ENCODE results near the gene ADAMTS7. TPM values are rescaled to one million over a fixed set of nuclear protein-coding genes. Genes with fewer than 3 reads are reported as not detected.
"Not testable (repeated sequence)": the region's sequence is repeated elsewhere in the genome, so short reads cannot be mapped to it uniquely, and the experiment has no call there.

The ADAMTS7 gene
- total RNA-seq, 1 donor: 34.0 TPM

GRCh38 chr15:78768531-78769408 is 42.5 kb downstream of the ADAMTS7 start:
- Histone ChIP-seq H3K4me3 (ENCODE audit: insufficient read depth, low read length) (no peak overlapping the region), H3K36me3 (ENCODE audit: insufficient read depth, low read length) (no peaks in the 10 kb centered on the region), H3K4me2 (ENCODE audit: insufficient read depth, low read length) (no peak overlapping the region), H3K9me3 (ENCODE audit: low read depth, low read length) (no peaks in the 10 kb centered on the region), H3K27me3 (ENCODE audit: insufficient read depth, low read length) (no peaks in the 10 kb centered on the region), H3K4me1 (ENCODE audit: insufficient read depth, low read length) (no peaks in the 10 kb centered on the region), H2AFZ (ENCODE audit: low read length) (no peak overlapping the region), H3K79me2 (ENCODE audit: insufficient read depth, low read length) (no peaks in the 10 kb centered on the region), H4K20me1 (ENCODE audit: insufficient read depth, low read length) (no peaks in the 10 kb centered on the region), H3K27ac (ENCODE audit: low read depth, low read length) (no peak overlapping the region)
- TF ChIP-seq, protein P1, sequence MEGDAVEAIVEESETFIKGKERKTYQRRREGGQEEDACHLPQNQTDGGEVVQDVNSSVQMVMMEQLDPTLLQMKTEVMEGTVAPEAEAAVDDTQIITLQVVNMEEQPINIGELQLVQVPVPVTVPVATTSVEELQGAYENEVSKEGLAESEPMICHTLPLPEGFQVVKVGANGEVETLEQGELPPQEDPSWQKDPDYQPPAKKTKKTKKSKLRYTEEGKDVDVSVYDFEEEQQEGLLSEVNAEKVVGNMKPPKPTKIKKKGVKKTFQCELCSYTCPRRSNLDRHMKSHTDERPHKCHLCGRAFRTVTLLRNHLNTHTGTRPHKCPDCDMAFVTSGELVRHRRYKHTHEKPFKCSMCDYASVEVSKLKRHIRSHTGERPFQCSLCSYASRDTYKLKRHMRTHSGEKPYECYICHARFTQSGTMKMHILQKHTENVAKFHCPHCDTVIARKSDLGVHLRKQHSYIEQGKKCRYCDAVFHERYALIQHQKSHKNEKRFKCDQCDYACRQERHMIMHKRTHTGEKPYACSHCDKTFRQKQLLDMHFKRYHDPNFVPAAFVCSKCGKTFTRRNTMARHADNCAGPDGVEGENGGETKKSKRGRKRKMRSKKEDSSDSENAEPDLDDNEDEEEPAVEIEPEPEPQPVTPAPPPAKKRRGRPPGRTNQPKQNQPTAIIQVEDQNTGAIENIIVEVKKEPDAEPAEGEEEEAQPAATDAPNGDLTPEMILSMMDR (IDR thresholded peaks at IDR 0.05; ENCODE audit: extremely low read depth, low read depth, low read length): no peak
- peak; percentile 58 for DNase-seq (ENCODE audit: insufficient read length, low spot score, missing footprints)

DNA sequence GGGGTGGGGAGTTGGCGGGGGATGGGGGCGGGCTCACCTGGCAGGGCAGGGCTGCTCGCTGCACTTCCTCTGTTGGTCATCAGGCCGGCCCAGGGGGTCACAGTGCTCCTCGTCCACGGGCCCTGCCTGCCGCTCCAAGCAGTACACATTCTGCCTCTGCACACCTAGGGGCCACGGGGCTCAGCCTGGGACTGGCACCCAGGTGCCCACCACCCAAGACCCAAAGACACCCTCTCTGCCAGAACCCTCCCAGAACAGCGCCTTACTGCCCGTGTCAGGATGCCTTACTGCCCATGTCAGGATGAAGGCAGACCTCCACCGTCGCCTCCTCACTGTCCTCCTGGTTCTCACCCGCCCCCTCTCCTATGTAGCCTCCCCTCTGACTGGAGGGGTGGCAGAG is 43.2 kb downstream of the ADAMTS7 start:
- H3K4me2 ChIP-seq (ENCODE audit: insufficient read depth, low read length): no peak overlapping the region
- no peak for DNase-seq (ENCODE audit: insufficient read length, low spot score, missing footprints)
- no peak overlapping the region for H2AFZ ChIP-seq (ENCODE audit: low read length)
- no peak overlapping the region for H3K27ac ChIP-seq (ENCODE audit: low read depth, low read length)
- H3K79me2 ChIP-seq (ENCODE audit: insufficient read depth, low read length): no peaks in the 10 kb centered on the region
- TF ChIP-seq, protein P1 (IDR thresholded peaks at IDR 0.05; ENCODE audit: extremely low read depth, low read depth, low read length): no peak
- H3K9me3 ChIP-seq (ENCODE audit: low read depth, low read length): no peaks in the 10 kb centered on the region
- no peaks in the 10 kb centered on the region for H3K4me1 ChIP-seq (ENCODE audit: insufficient read depth, low read length)
- H3K4me3 ChIP-seq (ENCODE audit: insufficient read depth, low read length): no peak overlapping the region
- H3K27me3 ChIP-seq (ENCODE audit: insufficient read depth, low read length): no peaks in the 10 kb centered on the region
- H3K36me3 ChIP-seq (ENCODE audit: insufficient read depth, low read length): no peaks in the 10 kb centered on the region
- H4K20me1 ChIP-seq (ENCODE audit: insufficient read depth, low read length): no peaks in the 10 kb centered on the region

GRCh38 chr15:78767331-78767951 is 43.8 kb downstream of the ADAMTS7 start:
- TF ChIP-seq, protein P1 (IDR thresholded peaks at IDR 0.05; ENCODE audit: extremely low read depth, low read depth, low read length): no peak
- Histone ChIP-seq H3K27me3 (ENCODE audit: insufficient read depth, low read length) (no peaks in the 10 kb centered on the region), H3K36me3 (ENCODE audit: insufficient read depth, low read length) (no peaks in the 10 kb centered on the region), H2AFZ (ENCODE audit: low read length) (no peak overlapping the region), H3K27ac (ENCODE audit: low read depth, low read length) (no peak overlapping the region), H3K79me2 (ENCODE audit: insufficient read depth, low read length) (no peaks in the 10 kb centered on the region), H3K4me1 (ENCODE audit: insufficient read depth, low read length) (no peaks in the 10 kb centered on the region), H3K9me3 (ENCODE audit: low read depth, low read length) (no peaks in the 10 kb centered on the region), H3K4me2 (ENCODE audit: insufficient read depth, low read length) (no peak overlapping the region), H3K4me3 (ENCODE audit: insufficient read depth, low read length) (no peak overlapping the region), H4K20me1 (ENCODE audit: insufficient read depth, low read length) (no peaks in the 10 kb centered on the region)
- peak; percentile 49 for DNase-seq (ENCODE audit: insufficient read length, low spot score, missing footprints)

- H3K9me3 ChIP-seq (ENCODE audit: low read depth, low read length); H2AFZ ChIP-seq (ENCODE audit: low read length): not testable (repeated sequence)
Observed at GRCh38 chr15:78766641-78767071, 44.6 kb downstream of the ADAMTS7 start.

More at GRCh38 chr15:78766641-78767071, 44.6 kb downstream of the ADAMTS7 start:
- H3K4me1 ChIP-seq (ENCODE audit: insufficient read depth, low read length); DNase-seq (ENCODE audit: insufficient read length, low spot score, missing footprints); H3K4me2 ChIP-seq (ENCODE audit: insufficient read depth, low read length); H3K4me3 ChIP-seq (ENCODE audit: insufficient read depth, low read length); H3K27ac ChIP-seq (ENCODE audit: low read depth, low read length); H3K79me2 ChIP-seq (ENCODE audit: insufficient read depth, low read length); H4K20me1 ChIP-seq (ENCODE audit: insufficient read depth, low read length); H3K36me3 ChIP-seq (ENCODE audit: insufficient read depth, low read length); H3K27me3 ChIP-seq (ENCODE audit: insufficient read depth, low read length): not testable (repeated sequence)

Data from osteoblast (primary cell).